IMR-90 (cell line): ENCODE measurements around the gene SNAP25. TPM values are rescaled to one million over a fixed set of nuclear protein-coding genes. Genes with fewer than 3 reads are reported as not detected.

ENCODE experiments used
- ATAC-seq: fragments of 200-7000 bp; cut with Tn5 transposase; 2 replicates; pipeline ENCODE4 v1.9.1; 2020; ENCODE audit warnings: low read depth, mild to moderate bottlenecking, moderate library complexity
- BruUV-seq: library from RNA; stranded (reverse); fragments of 400-500 nt; replicated peaks from 2 replicates; lab custom pipeline; 2021; lab: Mats Ljungman, UMichigan
- CTCF ChIA-PET: fragments of 300-600 bp; formaldehyde crosslinking; extraction: SDS; loops from one replicate; lab custom pipeline; 2021; ENCODE audit warnings: antibody characterized with exemption; lab: Yijun Ruan, JAX
- POLR2A ChIA-PET: fragments of 300-600 bp; sonication (Branson Sonifier 250); formaldehyde crosslinking; loops from one replicate; lab custom pipeline; 2022; ENCODE audit warnings: antibody characterized with exemption; ENCODE audit not compliant: unreplicated experiment; lab: Charles Lee
- DNase-seq: peaks from one replicate; pipeline ENCODE4 v3.0.0; 2013
- H2AFZ ChIP-seq: replicated peaks from 2 replicates; pipeline ENCODE3; 2013; ENCODE audit warnings: low read length, mild to moderate bottlenecking; ENCODE audit not compliant: poor library complexity
- H2AK5ac ChIP-seq: 2 replicates; pipeline ENCODE4 v1.6.1; 2013; ENCODE audit warnings: low read depth, low read length, inconsistent platforms
- H2AK9ac ChIP-seq: replicated peaks from 2 replicates; pipeline ENCODE3; 2013; ENCODE audit warnings: mild to moderate bottlenecking, low read depth, low read length, moderate library complexity; ENCODE audit not compliant: poor library complexity
- H2BK120ac ChIP-seq: 2 replicates; pipeline ENCODE4 v1.6.1; 2013; ENCODE audit warnings: low read depth, low read length, inconsistent platforms
- H2BK15ac ChIP-seq: 3 replicates; pipeline ENCODE4 v1.6.1; 2013; ENCODE audit warnings: low read depth, low read length, inconsistent platforms
- H2BK20ac ChIP-seq: 2 replicates; pipeline ENCODE4 v1.6.1; 2013; ENCODE audit warnings: low read depth, mild to moderate bottlenecking, inconsistent platforms, low read length, moderate library complexity
- H2BK5ac ChIP-seq: 2 replicates; pipeline ENCODE4 v1.6.1; 2013; ENCODE audit warnings: mild to moderate bottlenecking, low read depth, low read length, inconsistent platforms; ENCODE audit not compliant: poor library complexity, severe bottlenecking
- H3K14ac ChIP-seq: replicated peaks from 2 replicates; pipeline ENCODE4 v1.6.1; 2013; ENCODE audit warnings: low read depth, low read length, inconsistent platforms
- H3K18ac ChIP-seq: 2 replicates; pipeline ENCODE4 v1.6.1; 2013; ENCODE audit warnings: low read depth, low read length, control low read depth
- H3K23ac ChIP-seq: 2 replicates; pipeline ENCODE4 v1.6.1; 2013; ENCODE audit warnings: low read depth, low read length, inconsistent platforms
- H3K27ac ChIP-seq: 2 replicates; pipeline ENCODE4 v1.5.1; 2013; ENCODE audit warnings: mild to moderate bottlenecking, control low read depth, low read length; ENCODE audit not compliant: insufficient read depth
- H3K27me3 ChIP-seq: 2 replicates; pipeline ENCODE4 v1.6.1; 2013; ENCODE audit warnings: low read length; ENCODE audit not compliant: control insufficient read depth, insufficient read depth
- H3K36me3 ChIP-seq: 2 replicates; pipeline ENCODE4 v1.6.1; 2013; ENCODE audit warnings: low read length, mixed read lengths; ENCODE audit not compliant: control insufficient read depth, insufficient read depth
- H3K4ac ChIP-seq: 2 replicates; pipeline ENCODE4 v1.6.1; 2013; ENCODE audit warnings: low read depth, low read length, inconsistent platforms
- H3K4me1 ChIP-seq: 2 replicates; pipeline ENCODE4 v1.6.1; 2013; ENCODE audit warnings: low read length, mixed read lengths; ENCODE audit not compliant: control insufficient read depth, insufficient read depth
- H3K4me2 ChIP-seq: 2 replicates; pipeline ENCODE4 v1.6.1; 2013; ENCODE audit warnings: low read depth, mild to moderate bottlenecking, control low read depth, low read length, moderate library complexity
- H3K4me3 ChIP-seq: 2 replicates; pipeline ENCODE4 v1.5.1; 2013; ENCODE audit warnings: low read depth, mild to moderate bottlenecking, control low read depth, low read length, moderate library complexity; ENCODE audit not compliant: insufficient read depth
- H3K56ac ChIP-seq: 2 replicates; pipeline ENCODE4 v1.6.1; 2013; ENCODE audit warnings: low read length, inconsistent platforms; ENCODE audit not compliant: insufficient read depth; ENCODE audit errors: extremely low read depth
- H3K79me1 ChIP-seq, 2 experiments: 2 replicates each; pipeline ENCODE4 v1.6.1; 2013; ENCODE audit warnings: low read length in 2 of 2, inconsistent platforms in 1 of 2, low read depth in 1 of 2
- H3K9ac ChIP-seq: 2 replicates; pipeline ENCODE4 v1.6.1; 2013; ENCODE audit warnings: low read depth, low read length, control low read depth
- H3K9me1 ChIP-seq: 2 replicates; pipeline ENCODE4 v1.6.1; 2013; ENCODE audit warnings: low read length, inconsistent platforms; ENCODE audit not compliant: insufficient read depth
- H3K9me3 ChIP-seq: 2 replicates; pipeline ENCODE4 v1.6.1; 2013; ENCODE audit warnings: low read length; ENCODE audit not compliant: control insufficient read depth, insufficient read depth
- H4K20me1 ChIP-seq: 2 replicates; pipeline ENCODE4 v1.6.1; 2013; ENCODE audit warnings: low read length, inconsistent platforms; ENCODE audit not compliant: insufficient read depth
- H4K5ac ChIP-seq: 2 replicates; pipeline ENCODE4 v1.6.1; 2013; ENCODE audit warnings: mild to moderate bottlenecking, low read depth, low read length, control low read depth
- H4K8ac ChIP-seq, 2 experiments: 2 replicates each; pipeline ENCODE4 v1.6.1; 2013; ENCODE audit warnings: low read depth in 2 of 2, low read length in 2 of 2, control low read depth in 1 of 2, inconsistent platforms in 1 of 2
- H4K91ac ChIP-seq: 2 replicates; pipeline ENCODE4 v1.6.1; 2013; ENCODE audit warnings: low read depth, low read length, inconsistent platforms; ENCODE audit not compliant: insufficient read depth
- CHD1 ChIP-seq: IDR thresholded peaks from 2 replicates; pipeline ENCODE4 v1.6.1; 2012; ENCODE audit warnings: low read depth, low read length, improper control_type of control experiment
- POLR2A ChIP-seq: IDR thresholded peaks from 2 replicates; pipeline ENCODE4 v1.6.1; 2012; ENCODE audit warnings: mild to moderate bottlenecking, low read depth, low read length
- WGBS, 2 experiments: methylation state at CpG; one replicate each; pipeline versions ENCODE4 v1.1.5 to v1.1.7; 2013; ENCODE audit warnings: missing lambda C conversion rate in 2 of 2; ENCODE audit not compliant: insufficient read length in 1 of 2; ENCODE audit errors: extremely low coverage in 2 of 2; 5-methylcytosine and 5-hydroxymethylcytosine counted together
- dilution Hi-C: fragments of 300-500 bp; cut with HindIII; formaldehyde crosslinking; loops from one replicate; pipeline ENCODE4 v1.14.3; 2018; ENCODE audit warnings: low sequenced_read_pairs; ENCODE audit not compliant: unreplicated experiment
- in situ Hi-C: fragments of 300-500 bp; cut with MboI; formaldehyde crosslinking; loops from 3 replicates; pipeline ENCODE4 v1.14.3; 2019; ENCODE audit warnings: low sequenced_read_pairs, inconsistent platforms, mixed read lengths
- intact Hi-C: fragments of 100-400 bp; cut with micrococcal nuclease; formaldehyde crosslinking; loops from 2 replicates; pipeline ENCODE4 v1.10.0; 2022
- polyA plus RNA-seq, 3 experiments: library from polyadenylated mRNA; depleted of rRNA; stranded (reverse); fragments of >200 nt; gene quantifications; 2 replicates each; pipeline ENCODE4 v1.2.3, GENCODE V29; 2012; ENCODE audit warnings: low replicate concordance in 1 of 3
- total RNA-seq: library from RNA; depleted of rRNA; stranded (reverse); fragments of >200 nt; gene quantifications from 2 replicates; pipeline ENCODE4 v1.2.3, GENCODE V29; 2012

The SNAP25 gene
- total and polyA plus RNA-seq, 2 of the 4 experiments (the other 2 are of a cell fraction), result 1.1 to 2.8 TPM

GRCh38 chr20:10297684-10298240, 79.1 kb downstream of the SNAP25 start:
- Histone ChIP-seq H3K4me3 (no peak overlapping the region), H3K9me1 (no peaks in the 10 kb centered on the region), H2BK15ac (peak overlapping the region; percentile 44; the same call in 1 of the 3 replicates), H3K4me2 (peak overlapping the region; percentile 40; the same call in 1 of the 2 replicates), H3K4me1 (peaks cover 4% of the 10 kb centered on the region), H2AK9ac (no peak overlapping the region), H2BK5ac (no peak overlapping the region), H2BK20ac (no peak overlapping the region), H3K27ac (no peak overlapping the region), H3K27me3 (no peaks in the 10 kb centered on the region), H3K36me3 (peaks cover 6% of the 10 kb centered on the region; the same call in 1 of the 2 replicates), H3K79me1 (no peaks in the 10 kb centered on the region), H3K56ac (no peak overlapping the region), H4K8ac (no peak overlapping the region), H3K9ac (no peak overlapping the region), H2BK120ac (0 out of 2 replicates have a peak overlapping the region, but pooled peaks have one; percentile 20), H3K23ac (no peak overlapping the region), H2AK5ac (peak overlapping the region; percentile 3; the same call in 1 of the 2 replicates), H4K91ac (no peak overlapping the region), H3K4ac (no peak overlapping the region), H3K9me3 (no peaks in the 10 kb centered on the region), H3K14ac (0 out of 2 replicates have a peak overlapping the region, but pooled peaks have one; percentile 30), H4K20me1 (no peaks in the 10 kb centered on the region), H2AFZ (no peak overlapping the region), H3K18ac (peak overlapping the region; percentile 76), H4K5ac (peak overlapping the region; percentile 26; the same call in 1 of the 2 replicates)
- DNase-seq (peak; percentile 41), ATAC-seq (peak; percentile 40)
- TF ChIP-seq POLR2A (no peak), CHD1 (no peak)
- POLR2A ChIA-PET, result no interaction called here
- intact Hi-C loops (no loop called here), in situ Hi-C loops (no loop called here), dilution Hi-C loops (no loop called here)
- CTCF ChIA-PET, result interaction anchor here (0.7 kb wide), 1 partner anchor 103 kb away, joined by 4 read pairs; no protein-coding TSS in a partner anchor
- BruUV-seq, result no TSS peak
- no CpG with 5 or more reads among the region's 1 CpG for WGBS, 2 experiments
